HG03060 (cell line): ENCODE results near the gene CLEC2B.

Experiments
- ATAC-seq: cut with Tn5 transposase; IDR thresholded peaks from one replicate; pipeline ENCODE4 v1.9.1; 2021; ENCODE audit warnings: low read depth, moderate number of reproducible peaks; ENCODE audit not compliant: unreplicated experiment

Gene CLEC2B

DNA sequence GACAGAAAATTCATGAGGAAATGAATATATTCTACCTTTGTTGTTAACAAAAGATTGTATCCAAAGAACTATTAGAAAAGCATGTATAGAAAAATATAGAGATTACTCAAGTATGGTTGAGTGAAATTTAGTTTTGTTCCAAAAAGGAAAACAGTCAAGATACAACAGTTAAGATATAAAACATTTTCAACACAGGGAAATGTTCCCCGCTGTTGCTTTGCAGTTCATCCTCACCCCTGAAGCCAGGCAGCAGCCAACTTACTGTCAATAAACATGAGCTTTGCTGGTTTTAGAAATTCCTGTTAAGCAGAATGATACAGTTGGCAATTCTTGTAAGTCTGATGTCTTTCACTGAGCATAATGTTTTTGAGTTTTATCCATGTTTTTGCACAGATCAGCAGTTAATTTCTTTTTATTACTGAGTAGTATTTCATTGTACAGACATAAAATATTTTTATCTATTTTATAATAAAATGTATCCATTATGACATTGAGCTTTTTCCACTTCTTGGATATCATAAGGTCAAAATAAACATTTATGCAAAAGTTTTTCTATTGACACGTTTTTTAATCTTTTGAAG is 1.2 kb upstream of the CLEC2B start:
- no peak for ATAC-seq

DNA sequence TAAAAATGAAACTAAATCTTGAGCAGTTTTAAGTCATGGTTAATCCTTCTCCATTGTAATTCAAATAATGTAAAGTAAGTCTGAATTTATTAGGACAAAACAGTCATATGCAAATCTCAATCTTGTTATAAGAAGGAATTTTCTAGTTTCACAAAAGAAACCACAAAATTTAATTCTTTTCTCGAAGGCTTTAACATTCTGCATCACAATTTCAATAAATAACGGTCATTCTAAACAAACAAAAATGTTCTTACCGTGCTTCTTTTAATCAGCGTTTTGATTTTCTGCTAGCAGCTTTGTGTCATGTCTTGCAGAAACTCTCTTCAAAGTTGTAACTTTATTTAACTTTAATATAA is 225 bp downstream of the CLEC2B start:
- ATAC-seq = no peak

DNA sequence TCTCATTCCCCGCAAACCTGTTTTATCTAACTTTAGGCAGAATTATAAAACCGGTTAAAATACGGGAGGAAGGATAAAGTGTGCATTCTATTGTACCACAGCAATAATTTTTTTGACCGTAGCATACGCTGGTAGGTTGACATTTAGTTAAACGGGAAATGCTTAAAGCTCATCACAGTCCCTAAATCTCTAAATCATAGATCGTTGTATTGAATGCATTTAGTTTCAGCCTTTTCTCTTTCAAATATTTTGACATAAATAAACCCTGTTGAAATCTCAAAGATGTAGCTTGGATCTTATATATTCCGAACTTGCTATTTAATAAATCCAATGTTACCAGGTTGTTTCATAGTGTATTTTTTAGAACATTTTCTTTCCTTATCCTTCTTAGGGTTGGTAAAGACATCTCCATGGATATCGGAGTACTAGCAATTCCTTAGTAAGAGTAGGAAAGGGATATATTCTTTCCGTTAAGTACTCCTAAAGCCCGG is 798 bp downstream of the CLEC2B start:
- no peak for ATAC-seq

DNA sequence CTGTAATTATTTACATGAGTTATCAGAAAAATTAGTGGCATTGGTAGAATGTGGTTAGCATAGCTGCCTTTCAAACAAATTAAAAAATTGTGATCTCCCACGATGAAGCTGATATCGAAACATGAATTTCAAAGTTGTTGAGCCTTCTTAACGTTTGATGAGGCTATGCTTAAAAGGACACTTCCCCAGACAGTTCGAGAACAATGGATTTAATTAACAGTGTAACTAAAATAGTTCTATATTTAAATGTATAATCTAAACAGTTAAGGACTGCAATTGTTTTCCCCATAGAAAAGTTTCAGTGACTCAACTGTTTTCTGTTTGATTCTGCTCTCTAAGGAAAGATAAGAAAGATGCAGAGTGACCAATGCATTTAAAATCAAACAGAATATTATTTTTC is 1.6 kb downstream of the CLEC2B start:
- no peak for ATAC-seq

DNA sequence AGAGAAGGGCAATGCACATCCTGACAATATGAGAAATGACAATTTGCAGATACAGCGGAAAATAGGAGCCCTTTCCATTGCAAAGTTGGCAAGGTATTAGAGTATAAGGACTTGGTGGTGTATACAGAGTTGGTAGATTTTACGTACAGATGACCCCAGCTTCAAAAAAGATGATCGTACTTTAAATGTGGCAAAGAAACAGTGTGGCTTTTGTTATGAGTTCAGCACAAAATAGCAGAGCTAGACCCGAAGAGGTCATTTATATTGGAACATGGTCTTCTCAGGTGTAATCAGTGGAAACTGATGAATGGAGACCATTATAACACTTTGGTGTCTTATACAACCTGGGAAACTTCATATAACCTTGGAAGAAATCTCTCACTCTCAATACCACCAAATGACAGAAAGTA is 2.3 kb downstream of the CLEC2B start:
- ATAC-seq = no peak

DNA sequence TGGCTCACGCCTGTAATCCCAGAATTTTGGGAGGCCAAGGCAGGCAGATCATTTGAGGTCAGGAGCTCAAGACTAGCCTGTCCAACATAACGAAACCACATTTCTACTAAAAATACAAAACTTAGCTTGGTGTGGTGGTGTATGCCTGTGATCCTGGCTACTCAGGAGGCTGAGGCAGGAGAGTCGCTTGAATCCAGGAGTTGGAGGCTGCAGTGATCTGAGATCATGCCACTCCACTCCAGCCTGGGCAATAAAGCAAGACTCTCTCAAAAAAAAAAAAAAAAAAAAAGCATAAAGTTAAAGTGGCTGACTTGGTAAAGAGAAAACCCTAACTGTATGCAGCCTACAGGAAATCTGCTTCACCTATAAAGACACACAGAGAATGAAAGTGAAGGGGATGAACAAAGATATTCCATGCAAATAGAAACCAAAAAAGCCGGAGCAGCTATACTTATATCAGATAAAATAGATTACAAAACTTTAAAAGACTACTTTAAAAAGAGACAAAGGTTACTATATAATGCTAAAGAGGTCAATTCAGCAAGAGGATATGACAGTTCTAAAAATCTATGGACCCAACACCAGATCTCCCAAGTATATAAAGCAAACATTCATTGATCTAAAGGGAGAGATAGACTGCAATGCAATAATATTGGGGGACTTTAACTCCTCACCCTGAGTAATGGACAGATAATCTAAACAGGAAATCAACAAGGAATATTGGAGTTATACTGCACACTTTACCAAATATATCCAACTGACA is 4.1 kb downstream of the CLEC2B start:
- no peak for ATAC-seq

DNA sequence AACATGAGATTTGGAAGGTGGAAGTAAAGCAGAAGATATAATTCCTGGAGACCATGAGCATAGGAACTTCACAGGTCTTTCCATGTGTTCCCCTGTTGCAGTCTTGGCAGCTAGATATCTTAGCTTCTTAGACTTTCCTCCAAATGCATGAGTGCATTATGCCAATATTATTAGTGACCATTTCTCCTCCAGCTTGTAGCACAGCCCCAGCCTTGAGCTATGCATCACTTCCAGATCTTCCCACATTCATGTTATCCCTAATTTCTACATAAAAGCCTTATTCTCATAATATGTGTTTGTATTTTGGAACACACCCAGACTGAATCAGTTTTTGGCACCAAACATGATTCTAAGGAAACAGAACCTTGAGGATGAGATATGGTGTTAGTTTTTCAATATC is 11.0 kb downstream of the CLEC2B start:
- no peak for ATAC-seq

DNA sequence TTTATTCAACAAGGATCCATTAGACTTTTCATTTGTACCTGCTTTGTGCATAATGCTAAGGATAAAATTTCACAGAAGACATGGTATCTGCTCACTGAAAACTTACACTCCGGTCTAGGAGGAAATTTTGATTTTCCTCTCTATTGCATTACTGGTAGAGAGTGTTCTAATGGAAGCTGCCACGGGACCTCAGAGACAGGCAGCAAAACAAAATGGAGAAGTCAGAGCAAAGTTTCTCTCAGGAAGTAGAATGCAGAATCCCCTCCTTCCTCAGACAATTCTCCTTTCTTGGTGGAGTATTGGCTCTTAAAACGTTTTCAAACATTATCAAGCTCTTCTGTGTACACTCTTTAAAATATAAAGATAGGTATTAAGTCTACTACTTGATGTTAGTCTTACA is 12.3 kb downstream of the CLEC2B start:
- ATAC-seq = no peak

DNA sequence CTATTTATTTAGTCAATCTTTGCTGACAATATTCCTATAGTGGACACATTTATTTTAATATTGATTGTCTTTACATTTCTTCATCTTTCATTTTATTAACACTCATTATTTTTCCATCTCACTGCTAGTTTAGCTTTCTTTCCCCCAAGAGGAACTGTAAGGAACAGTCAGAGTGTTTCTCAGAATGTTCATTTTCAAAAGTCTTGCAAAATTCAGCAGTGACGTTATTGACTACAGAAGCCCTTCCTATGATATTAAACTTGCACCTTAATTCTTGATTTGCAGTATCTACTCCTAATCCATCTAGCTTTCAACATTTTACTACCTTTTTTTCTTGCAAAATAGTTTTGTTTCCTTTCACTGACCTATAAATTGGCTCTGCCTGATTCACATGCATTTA is 13.0 kb downstream of the CLEC2B start:
- ATAC-seq = no peak

DNA sequence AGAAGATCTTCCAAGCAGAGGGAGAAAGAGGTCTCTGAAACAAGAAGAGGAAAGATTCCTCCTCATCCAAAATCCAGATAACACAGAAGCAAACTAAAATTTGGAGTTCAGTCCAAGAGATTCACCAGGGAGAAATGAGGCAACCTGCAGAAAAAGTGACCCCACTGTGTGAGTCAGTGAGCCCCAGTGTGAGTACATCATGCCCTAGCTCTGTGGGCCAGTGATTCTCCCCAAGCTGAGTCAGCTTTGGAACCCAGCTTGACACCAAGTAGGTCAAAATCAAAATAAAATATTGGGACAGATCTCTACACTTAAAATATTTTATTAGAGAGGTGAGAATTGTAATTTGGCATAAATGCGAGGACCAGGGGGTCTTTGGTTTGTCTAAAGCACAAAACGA is 17.2 kb downstream of the CLEC2B start:
- ATAC-seq = no peak

DNA sequence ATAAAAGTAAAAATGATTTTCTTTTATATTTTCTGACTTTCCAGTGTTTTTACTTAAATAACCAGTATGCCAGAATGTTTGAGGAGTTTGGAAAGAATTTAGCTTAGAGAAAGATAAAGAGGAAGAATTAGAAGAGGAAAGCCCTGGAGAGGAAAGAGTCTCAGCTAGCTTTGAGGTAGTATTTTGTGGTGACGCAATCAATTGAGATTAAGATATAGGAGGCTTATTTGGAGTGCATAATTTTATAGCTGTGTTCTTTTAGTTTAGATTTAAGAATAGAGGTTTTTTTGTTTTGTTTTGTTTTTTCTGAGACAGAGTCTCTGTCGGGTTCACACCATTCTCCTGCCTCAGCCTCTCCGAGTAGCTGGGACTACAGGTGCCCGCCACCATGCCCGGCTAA is 18.1 kb downstream of the CLEC2B start:
- no peak for ATAC-seq

DNA sequence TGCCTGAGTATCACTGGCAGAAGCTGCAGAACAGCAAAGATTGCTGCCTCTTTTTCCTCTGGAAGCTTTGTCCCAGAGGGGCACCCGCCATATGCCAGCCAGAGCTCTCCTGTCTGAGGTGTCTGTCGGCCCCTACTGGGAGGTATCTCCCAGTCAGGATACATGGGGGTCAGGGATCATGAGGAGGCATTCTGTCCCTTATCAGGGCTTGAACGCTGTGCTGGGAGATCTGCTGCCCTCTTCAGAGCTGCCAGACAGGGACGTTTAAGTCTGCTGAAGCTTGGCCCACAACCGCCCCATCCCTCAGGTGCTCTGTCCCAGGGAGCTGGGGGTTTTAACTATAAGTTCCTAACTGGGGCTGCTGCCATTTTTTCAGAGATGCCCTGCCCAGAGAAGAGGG is 20.3 kb downstream of the CLEC2B start:
- ATAC-seq = no peak

DNA sequence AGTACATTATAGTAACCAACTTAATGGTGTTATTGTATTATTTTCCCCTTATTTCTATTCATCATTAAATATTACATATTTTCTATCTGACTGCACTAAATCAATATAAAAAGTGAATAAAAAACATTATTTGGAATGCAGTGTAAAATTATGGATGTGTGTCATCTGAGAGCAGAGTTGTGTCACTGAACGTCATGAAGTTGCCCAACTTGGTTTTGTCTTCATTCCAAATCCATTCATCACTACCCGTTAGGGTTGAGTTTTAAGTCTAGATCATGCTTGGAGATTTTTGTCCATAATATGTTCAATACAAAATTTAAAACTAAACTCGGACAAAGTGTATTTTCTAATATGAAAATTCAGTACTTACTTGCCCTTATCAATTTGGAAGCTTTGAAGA is 25.7 kb downstream of the CLEC2B start:
- no peak for ATAC-seq

DNA sequence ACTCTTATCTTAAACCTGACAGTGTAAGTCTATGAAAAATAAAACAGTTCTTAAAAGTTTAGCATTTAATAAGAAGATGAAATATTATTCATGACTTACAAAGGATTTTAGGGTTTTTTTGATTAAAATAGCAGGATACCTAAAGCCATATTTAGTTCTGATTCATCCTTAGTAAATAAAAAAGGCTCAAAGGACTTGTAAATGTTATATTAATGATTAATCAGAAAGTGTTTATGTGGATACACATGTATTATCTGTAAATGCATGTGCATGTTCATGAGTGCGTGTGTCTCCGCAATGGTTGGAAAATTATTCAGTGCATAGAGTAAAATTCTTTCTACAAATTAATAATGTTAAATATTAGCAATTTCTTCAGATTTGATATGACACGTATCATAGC is 37.4 kb downstream of the CLEC2B start:
- ATAC-seq = no peak

DNA sequence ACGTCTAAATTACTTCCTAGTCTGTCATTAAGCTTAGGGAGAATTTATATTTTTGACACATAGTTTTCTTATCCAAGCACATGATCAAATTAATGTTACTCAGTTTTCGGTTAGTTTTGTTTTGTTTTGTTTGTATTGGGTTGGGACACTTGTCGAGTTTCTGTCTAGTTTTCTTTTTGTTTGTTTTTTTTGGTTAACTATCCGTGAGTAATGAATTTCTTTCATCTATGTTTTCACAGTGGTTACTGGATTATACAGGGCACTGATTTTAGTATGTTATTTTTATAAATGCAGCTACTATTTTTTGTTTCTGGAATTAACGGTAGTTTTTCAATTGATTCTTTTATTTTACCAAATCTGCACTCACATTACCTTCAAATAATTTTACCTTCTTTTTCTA is 39.2 kb downstream of the CLEC2B start:
- ATAC-seq = no peak

DNA sequence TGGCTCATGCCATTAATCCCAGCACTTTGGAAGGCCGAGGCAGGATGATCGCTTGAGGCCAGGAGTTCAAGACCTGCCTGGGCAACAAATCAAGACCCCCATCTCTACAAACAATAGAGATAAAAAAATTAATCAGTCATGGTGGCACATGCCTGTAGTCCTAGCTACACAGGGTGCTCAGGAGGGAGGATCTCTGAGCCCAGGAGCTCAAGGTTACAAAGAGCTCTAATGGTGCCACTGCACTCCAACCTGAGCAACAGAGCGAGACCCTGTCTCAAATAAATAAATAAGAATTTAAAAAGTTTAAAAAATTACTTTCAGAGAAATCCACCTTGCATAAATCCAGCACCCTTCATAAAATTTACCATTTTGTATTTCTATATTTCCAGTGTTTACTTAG is 39.7 kb downstream of the CLEC2B start:
- ATAC-seq = no peak

DNA sequence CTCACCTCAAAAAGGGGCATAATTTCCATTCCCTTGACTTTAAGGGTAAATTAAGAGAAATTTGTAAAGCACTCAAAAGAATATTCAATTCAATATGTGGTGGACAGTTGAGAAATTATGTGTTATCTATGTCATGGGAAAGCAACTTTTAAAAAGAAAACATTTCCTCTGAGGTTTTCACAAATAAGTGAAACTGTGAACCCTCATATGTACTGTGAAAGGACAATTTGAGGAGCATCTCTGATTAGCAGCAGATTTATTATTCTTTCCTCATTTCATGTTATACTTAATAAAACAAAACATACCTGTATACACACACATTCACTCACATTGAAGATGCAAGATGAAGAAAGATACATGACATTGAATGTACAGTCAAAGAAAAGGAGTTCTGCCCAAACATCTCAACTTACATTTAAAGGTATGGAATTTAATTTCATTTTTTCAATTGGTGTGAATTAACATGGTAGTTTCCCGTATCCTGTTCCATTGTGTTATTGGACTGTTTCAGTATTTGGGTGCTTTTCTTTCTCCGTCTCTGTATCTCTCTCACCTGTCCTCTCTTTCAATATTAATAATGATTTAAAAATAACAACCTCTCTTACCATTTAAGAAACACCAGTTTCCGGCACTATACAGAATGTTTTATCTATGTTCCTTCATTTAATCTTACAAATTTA is 41.8 kb downstream of the CLEC2B start, which contains the start of gene KLRF1:
TSS of gene KLRF1 (plus strand) at position 273 of the 680 bp plus-strand sequence. CDS start at position 337, 64 bp downstream.
- no peak for ATAC-seq

DNA sequence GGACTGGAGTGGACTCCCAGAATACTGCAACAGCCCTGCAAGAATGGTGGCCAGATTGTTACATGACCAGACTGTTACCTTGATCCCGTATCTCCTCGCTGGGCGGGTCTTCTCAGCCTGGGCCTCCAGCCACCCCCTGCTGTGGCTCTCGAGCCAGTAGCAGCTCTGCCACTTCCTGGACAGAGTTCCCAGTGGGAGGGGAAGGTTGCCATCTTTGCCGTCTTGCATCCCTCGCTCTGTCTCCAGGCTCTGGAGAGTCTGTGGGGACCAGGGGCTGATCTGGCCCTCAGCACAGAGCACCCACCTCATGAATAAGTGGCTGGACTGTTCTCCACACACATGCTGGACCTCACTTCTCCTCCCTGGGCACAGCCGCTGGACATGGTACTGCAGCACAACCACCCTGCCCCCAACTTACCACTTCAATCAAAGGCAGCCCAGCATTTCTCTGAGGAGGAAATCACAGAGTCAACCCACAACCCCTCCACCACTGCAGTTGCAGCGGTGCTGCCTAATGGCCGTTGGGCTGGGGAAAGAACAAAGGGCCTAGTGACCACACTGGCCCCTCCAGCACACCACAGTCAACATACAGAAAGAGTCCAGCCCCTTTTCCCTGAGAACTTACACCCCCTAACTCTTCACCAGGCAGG is 48.7 kb downstream of the CLEC2B start:
- ATAC-seq = no peak

DNA sequence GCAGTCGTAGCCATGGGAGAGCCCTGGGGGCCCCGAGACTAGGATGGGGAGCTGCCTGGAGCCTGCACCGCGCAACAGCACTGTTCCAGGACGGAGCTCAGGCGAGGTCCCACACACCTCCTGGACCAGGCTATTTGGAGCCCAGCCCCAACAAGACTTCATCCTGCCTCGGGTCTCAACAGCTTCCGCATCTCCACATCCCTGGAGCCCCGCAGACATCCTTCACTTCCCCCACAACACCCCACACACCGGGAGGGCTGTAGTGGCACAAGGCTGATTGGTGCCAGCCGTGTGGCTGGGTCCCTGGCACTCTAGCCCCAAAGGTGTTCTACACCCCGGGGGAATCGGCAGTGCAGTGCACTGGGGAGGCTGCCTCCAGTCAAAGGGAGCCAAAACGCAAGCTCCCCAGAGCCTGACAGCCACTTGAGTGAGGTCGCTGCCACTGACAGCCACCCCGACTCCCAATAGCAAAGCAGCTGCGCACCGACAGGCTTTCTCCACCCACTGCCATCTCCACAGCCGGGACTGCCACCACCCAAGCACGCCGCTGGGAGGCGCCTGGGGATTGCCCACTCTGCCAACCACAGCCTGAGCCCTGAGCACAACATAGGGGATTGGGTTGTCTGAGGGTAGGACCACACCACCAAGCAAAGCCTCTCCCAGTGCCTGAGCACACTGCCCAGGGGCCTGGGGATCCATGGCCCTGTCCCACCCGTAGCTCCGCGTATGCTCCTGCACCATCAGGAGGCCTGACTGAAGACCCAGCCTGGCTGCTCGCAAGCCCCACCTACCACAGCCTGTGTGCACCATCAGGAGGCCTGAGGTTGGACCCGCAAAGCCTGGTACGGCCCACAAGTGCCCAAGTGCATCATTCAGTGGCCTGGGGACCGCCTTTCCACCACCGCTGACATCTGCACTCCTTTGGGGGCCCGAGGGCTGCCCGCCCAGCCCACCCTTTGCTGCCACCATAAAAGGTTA is 55.0 kb downstream of the CLEC2B start:
- ATAC-seq = no peak

DNA sequence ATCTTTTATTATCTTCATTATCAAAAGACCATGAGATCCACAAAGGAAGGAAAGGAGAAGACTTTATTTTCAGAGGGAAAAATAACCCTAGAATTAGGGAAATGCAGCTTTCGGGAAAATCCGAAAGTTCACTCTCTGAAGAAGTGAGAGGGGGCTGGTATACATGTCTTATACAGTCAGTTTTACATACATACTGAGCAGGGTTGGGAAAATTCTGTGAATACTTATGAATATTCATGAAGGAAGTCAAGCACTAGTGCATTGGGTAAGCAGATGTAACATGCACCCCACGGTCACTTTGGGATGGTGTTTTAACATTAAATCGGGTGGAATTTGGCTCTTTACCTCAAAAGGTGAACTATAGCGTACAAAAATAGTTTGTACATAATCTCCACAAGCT is 57.5 kb downstream of the CLEC2B start:
- ATAC-seq = no peak
